PFSK-1 (cell line): ENCODE results near the gene PTPRN2.

ENCODE experiments used
- POLR2AphosphoS5 ChIP-seq: IDR thresholded peaks from 2 replicates; pipeline ENCODE4 v1.6.1; 2012; ENCODE audit warnings: low read depth, mild to moderate bottlenecking, control low read depth, low read length, moderate library complexity
- REST ChIP-seq, 2 experiments: IDR thresholded peaks; 2 replicates each; pipeline versions ENCODE4 v1.6.1 to v1.8.0; 2011 to 2012; ENCODE audit warnings: low read depth in 2 of 2, low read length in 2 of 2, control low read depth in 1 of 2, inconsistent platforms in 1 of 2, mild to moderate bottlenecking in 1 of 2, moderate library complexity in 1 of 2; ENCODE audit not compliant: insufficient read depth in 1 of 2
- TAF1 ChIP-seq: IDR thresholded peaks from 2 replicates; pipeline ENCODE4 v1.6.1; 2012; ENCODE audit warnings: low read length, control low read depth, borderline replicate concordance; ENCODE audit not compliant: insufficient read depth

GRCh38 chr7:158398750-158399149 lies 188.9 kb downstream of the PTPRN2 start:
- no peak for TF ChIP-seq REST (IDR thresholded peaks at IDR 0.05; ENCODE audit: insufficient read depth in 1 of 2, low read depth in 2 of 2, low read length in 2 of 2)
- no peak for TF ChIP-seq TAF1
- TF ChIP-seq POLR2AphosphoS5 = no peak
